RCC 7860 (cell line): ENCODE results near the gene ARHGEF26.

Source experiments
- DNase-seq: peaks from one replicate; pipeline ENCODE4 v3.0.0-alpha.2; 2015; ENCODE audit warnings: low spot score
- FAIRE-seq: peaks from 2 replicates; lab custom pipeline; 2012; peaks lifted over from hg19 to GRCh38; lab: Jason Lieb, UNC

The ARHGEF26 gene

GRCh38 chr3:154112146-154112852 is 8.9 kb upstream of the ARHGEF26 start:
- DNase-seq = no peak
- FAIRE-seq = no peak

DNA sequence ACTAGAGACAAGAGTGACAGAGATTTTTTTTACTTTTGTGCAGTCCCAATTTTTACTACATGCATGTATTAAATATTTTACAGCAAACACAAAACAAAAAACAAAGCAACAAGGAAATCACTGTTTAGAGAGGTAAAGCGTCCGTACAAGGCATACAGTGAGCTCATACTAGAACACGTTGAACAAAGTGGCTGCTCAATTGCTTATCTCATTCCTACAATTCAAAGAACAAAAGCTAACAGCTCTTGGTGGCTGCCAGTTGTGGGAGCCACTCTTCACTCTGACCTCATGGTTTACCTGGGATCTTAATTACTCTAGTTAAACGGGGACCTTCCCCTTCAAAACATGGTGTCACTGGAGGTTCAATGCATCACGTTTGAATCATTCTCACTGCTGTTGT is 7.6 kb upstream of the ARHGEF26 start:
- DNase-seq (no peak), FAIRE-seq (no peak)

DNA sequence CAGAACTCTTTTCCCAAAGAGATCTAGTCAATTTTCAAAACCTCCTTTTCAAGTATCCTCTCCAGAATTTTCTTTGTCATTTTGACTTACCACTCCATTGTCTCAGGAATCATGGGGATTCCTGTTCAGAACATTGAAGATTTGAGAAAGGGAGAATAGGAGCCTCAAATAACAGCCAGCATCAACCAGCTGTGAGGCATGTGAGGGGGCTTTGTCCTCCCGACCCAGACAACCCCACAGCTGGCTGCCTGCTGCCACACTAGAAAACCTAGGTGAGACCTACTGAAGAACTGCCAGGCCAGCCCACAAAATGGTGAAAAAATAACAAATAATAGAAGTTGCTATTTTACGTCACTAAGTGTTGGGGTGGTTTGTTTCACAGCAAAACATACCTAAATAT is 5.9 kb upstream of the ARHGEF26 start:
- FAIRE-seq (no peak), DNase-seq (no peak)

GRCh38 chr3:154119951-154120350 is 1.2 kb upstream of the ARHGEF26 start:
- FAIRE-seq = no peak
- DNase-seq = no peak

DNA sequence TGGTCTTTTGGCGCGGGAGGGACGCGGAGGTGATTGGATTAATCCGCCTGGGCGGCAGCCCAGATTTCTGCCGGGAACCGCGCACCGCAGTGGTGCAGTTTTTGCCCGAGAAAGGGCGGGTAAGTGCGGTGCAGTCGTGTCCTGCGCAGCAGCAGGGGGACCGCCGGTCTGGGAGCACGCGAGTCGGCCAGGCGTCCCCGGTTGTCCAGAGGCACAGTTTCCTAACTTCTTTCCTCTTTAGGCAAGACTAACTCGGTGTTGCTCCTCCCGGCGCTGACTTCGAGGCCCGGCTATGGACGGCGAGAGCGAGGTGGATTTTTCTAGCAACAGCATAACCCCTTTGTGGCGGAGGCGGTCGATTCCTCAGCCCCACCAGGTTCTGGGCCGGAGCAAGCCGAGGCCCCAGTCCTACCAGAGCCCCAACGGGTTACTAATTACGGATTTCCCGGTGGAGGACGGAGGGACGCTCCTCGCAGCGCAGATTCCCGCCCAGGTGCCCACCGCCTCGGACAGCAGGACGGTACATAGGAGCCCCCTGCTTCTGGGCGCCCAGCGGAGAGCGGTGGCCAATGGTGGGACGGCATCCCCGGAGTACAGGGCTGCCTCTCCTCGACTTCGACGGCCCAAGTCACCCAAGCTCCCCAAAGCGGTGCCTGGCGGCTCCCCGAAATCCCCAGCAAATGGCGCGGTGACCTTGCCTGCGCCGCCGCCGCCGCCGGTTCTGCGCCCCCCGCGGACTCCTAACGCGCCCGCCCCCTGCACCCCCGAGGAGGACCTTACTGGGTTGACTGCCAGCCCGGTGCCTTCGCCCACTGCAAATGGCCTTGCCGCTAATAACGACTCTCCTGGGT is 736 bp downstream of the ARHGEF26 start:
- FAIRE-seq = no peak
- no peak for DNase-seq

GRCh38 chr3:154122552-154122911 is 1.3 kb downstream of the ARHGEF26 start:
- DNase-seq (no peak), FAIRE-seq (no peak)

DNA sequence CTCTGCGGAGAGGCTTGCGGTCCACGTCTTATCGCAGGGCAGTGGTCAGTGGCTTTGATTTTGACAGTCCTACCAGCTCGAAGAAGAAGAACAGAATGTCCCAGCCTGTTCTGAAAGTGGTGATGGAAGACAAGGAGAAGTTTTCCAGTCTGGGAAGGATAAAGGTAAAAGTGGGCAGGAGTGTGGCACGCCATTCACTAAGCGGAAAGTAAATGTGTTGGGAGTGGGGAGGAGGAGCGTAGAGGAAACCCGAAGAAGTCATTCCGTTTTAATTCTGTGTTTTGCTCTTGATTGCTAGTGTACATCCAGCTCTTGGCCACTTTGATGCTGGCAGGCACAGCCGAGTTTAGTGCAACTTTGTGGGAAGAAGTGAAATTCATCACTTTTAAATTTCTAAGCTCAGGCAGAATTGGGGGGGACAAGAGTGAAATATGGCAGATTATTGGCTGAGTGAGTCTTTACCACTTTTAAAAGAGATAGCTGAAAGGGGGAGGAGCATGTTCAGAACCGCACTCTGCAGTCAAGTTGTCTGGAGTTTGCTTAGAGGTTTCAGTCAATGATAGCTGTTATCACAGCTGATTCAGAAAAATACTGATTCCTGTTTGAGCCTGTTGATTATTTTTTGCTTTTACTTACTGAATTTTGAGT is 1.8 kb downstream of the ARHGEF26 start:
- FAIRE-seq = no peak
- DNase-seq = no peak

DNA sequence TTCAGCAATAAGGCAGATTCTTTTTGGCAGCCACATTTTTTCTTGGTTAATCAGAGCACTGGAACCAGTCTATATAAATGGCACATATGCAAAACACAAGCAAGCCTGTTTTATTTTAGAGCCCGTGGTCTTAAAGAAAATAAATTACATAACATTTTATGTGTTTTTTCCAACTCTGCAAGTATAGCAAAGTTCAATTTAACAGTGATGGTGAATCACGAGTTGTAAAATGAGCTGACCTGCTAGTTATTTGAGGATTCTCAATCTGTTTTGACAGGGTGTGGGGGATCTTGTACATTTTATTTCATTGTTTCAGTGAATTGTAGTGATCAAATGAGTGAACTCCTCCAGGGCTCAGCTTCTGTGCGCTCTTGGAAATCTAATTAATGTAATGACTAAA is 2.7 kb downstream of the ARHGEF26 start:
- no peak for FAIRE-seq
- DNase-seq = no peak

- FAIRE-seq (no peak), DNase-seq (no peak)
Measured at GRCh38 chr3:154125378-154126030, 4.3 kb downstream of the ARHGEF26 start.

DNA sequence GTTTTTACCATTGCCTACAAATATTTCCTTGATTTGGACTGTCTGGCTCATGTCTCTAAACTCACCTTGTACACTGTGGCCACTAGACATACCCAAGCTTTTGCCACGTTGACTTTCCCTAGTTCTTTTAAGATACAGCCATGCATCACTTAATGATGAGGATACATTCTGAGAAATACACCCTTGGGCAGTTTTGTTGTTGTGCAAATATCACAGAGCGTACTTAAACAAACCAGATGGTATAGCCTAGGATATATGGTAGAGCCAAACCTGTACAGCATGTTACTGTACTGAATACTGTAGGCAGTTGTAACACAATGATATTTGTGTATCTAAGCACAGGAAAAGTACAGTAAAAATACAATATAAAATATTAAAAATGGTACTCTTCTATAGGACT is 5.5 kb downstream of the ARHGEF26 start:
- DNase-seq (no peak), FAIRE-seq (no peak)

GRCh38 chr3:154129625-154130024 is 8.4 kb downstream of the ARHGEF26 start:
- FAIRE-seq = no peak
- no peak for DNase-seq

- DNase-seq = no peak
- FAIRE-seq = no peak
Measured at GRCh38 chr3:154130540-154130939, 9.3 kb downstream of the ARHGEF26 start.

DNA sequence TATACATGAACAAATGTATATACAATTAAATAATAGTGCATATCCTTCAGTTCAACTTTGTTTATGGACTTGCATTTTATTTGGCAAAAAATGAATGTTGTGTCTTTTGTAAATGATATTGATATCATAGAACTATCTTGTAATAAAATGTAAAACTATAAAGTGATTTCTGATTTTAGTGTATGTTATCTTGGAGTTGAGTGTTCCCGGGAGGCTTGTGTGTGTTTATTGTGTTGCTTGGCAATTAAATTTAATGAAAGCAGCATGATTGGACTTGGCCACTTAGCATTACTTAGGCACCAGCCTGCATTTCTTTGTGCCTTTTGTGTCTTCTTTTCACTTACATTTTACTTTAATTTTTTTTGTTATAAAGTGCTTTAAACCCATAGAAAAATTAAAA is 10.6 kb downstream of the ARHGEF26 start:
- FAIRE-seq (no peak), DNase-seq (no peak)

- DNase-seq (no peak), FAIRE-seq (no peak)
Measured at GRCh38 chr3:154132777-154133375, 11.7 kb downstream of the ARHGEF26 start.

- no peak for DNase-seq
- no peak for FAIRE-seq
Measured at GRCh38 chr3:154135511-154136173, 14.5 kb downstream of the ARHGEF26 start.

DNA sequence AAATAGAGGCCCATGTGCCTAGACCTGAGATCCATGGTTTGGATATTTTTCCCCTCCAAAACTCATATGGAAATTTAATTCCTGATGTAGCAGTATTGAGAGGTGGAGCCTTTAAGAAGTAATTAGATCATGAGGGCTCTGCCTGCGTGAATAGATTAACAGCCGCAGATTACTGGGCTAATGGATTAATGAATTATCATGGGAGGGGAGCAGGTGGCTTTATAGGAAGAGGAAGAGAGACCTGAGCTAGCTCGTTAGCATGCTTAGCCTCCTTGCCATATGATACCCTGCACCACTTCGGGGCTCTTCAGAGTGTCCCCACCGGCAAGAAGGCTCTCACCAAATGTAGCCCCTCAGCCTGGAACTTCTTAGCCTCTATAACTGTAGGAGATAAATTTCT is 15.8 kb downstream of the ARHGEF26 start:
- FAIRE-seq (no peak), DNase-seq (no peak)

DNA sequence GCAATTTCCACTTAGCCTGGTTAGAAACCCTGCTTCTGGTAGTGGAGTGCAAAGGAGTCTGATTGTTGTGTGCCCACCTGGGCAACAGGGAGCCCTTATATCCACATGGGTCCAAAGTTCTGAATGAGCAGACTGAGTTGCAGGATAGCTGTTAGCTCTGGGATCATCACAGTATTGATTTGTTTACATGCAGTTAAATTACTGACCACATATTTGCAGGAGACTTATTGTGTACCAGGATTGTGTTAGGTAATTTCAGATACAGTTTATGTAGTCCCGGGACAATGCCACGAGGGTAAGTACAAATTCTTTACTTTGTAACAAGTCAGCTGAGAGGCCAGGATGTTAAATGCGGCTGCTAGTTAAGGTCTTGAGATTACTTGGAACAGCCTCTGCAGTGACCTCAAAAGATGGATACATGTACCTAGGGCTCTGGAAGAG is 18.8 kb downstream of the ARHGEF26 start:
- DNase-seq (no peak), FAIRE-seq (no peak)

GRCh38 chr3:154142608-154143007 is 21.4 kb downstream of the ARHGEF26 start:
- no peak for DNase-seq
- no peak for FAIRE-seq

DNA sequence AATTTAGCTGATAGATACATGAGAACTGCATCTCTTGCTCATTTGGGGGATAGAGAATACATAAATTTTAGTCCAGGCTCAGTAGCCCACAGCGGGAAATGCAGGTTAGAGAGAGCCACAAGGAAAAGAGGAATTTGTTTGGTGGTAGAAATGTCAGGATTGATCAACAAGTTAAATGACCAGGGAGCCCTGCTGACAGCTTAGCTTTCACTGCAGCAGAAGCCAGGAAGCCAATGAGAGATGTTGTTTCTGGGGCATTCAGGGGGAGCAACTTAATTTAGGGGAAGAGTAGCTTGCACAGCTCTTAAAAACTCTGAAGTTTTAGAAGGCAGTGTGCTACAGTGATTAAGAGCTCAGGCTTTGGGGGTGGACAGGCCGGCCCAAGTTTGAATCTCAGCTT is 22.7 kb downstream of the ARHGEF26 start:
- DNase-seq (no peak), FAIRE-seq (no peak)

DNA sequence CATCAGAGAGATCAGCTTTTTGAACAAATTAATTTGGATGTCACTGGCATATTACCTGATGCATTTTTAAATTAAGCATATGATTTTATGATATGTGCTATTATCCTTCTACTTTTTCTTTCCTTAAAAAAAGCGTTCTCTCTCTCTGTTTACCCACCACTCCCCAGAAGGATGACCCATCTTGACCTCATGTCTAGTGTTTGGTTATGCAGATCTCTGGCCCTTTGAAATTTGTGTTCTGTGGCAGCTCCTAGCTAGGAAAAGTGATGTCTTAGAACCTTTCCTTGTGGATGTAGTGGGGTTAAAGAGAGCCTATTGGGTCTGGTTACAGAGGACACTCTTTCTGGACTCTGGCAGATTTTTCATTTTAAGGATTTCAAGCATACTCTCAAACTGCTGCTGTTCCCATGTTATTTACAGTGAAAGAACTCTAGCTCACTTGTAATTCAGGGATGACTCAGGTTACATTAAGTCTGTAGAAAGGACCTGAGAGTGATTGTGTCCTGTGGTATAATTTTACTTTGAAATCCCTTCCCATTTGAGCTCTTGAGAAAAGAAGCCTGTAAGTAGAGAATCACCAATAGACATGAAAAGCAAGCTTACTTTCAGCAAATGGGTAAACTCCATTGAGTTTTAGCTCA is 23.8 kb downstream of the ARHGEF26 start:
- DNase-seq (no peak), FAIRE-seq (no peak)
